Activated gamma-delta T cell (primary cell): ENCODE data around the gene SLC35B2.

ENCODE experiments used
- DNase-seq: peaks from one replicate; lab custom pipeline; 2025; lab: John Stamatoyannopoulos, UW
- total RNA-seq, 2 donors: gene quantifications; one replicate each; lab custom pipeline; 2026; lab: John Stamatoyannopoulos, UW

SLC35B2 gene, protein sequence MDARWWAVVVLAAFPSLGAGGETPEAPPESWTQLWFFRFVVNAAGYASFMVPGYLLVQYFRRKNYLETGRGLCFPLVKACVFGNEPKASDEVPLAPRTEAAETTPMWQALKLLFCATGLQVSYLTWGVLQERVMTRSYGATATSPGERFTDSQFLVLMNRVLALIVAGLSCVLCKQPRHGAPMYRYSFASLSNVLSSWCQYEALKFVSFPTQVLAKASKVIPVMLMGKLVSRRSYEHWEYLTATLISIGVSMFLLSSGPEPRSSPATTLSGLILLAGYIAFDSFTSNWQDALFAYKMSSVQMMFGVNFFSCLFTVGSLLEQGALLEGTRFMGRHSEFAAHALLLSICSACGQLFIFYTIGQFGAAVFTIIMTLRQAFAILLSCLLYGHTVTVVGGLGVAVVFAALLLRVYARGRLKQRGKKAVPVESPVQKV
- 28.6 to 35.8 reads per million in 2 donors for total RNA-seq

DNA sequence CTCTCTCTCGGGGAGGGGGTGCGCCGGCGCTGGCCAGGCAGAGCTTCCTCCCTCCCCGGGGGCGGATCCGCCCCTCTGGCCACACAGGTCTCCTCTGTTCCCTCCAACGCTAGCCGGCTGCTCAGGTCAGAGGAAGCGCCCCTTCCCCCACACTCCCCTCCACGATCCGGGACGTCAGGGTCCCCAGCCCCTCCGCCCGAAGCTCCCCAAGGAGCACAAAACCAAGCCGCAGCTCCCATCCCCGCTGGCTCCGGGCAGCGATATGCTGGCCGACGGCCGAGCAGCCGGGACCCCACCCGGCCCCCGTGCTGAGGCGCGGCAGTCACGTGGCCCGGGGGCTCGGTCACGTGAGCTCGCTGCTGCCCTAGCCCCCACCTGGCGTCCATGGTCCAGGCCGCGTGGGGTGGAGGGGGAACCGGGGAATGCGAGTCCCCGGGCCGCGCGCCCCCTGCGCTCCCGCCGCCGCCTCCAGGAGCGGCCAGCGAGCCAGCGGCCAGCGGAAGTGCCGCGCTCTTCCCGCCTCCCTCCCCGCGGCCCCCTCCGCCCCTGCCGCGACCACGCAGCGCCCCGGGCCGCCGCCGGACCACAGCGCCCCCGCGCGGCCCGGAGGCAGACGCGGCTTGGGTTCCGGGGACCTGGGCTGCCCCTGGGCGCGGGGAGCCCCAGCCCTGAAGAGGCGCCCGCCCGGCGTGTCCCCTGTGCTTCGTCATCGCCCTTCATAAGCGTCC lies at the start of gene SLC35B2:
Gene SLC35B2 (minus strand): TSS at position 504 of the 728 bp plus-strand sequence. CDS start 118 bp downstream, at position 386.
- peak; percentile 54 for DNase-seq

DNA sequence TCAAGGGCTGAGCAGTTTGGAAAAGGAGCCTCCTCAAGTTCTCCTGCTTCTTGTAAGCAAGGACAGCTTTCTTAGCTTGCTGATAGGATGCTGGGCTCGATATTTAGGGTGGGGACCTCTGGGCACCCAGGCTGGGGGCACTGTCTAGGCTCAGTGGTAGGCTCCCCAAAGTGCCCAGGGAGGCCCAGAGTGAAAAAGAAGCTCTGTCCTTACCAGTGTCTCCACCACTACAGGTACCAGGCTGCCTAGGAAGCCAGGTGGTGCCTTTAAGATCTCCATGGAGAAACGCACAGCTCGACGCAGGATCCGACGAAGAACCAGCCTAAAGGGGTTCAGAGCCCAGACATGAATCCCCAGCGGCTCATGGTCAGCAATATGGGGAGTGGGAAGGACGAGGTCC lies 49.4 kb upstream of the SLC35B2 start:
- no peak for DNase-seq

DNA sequence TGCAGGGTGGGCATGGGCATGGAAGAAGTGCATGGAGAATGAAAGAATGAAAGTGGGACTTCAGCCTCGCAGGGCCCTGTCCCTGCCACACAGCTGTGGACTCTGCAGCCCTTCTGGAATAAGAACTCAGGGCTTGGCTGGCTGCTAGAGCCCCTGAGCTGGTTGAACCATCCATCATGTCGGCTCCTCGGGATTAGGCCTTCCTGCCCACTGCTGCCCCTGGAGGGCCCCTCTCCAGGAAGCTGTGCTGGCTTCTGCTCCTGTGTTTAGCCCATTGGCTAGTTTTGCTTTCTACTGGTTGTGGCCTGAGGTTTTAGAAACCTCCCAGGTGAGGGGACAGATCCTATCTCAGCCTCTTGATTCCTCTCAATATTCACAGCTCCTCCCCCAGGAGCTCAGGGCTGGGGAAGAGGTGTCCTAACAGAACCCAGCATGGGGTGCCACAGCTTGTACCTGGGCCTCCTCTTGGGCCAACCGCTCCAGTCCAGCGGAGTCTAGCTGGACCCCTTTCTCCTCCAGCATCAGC lies 47.9 kb upstream of the SLC35B2 start:
- DNase-seq, result no peak

DNA sequence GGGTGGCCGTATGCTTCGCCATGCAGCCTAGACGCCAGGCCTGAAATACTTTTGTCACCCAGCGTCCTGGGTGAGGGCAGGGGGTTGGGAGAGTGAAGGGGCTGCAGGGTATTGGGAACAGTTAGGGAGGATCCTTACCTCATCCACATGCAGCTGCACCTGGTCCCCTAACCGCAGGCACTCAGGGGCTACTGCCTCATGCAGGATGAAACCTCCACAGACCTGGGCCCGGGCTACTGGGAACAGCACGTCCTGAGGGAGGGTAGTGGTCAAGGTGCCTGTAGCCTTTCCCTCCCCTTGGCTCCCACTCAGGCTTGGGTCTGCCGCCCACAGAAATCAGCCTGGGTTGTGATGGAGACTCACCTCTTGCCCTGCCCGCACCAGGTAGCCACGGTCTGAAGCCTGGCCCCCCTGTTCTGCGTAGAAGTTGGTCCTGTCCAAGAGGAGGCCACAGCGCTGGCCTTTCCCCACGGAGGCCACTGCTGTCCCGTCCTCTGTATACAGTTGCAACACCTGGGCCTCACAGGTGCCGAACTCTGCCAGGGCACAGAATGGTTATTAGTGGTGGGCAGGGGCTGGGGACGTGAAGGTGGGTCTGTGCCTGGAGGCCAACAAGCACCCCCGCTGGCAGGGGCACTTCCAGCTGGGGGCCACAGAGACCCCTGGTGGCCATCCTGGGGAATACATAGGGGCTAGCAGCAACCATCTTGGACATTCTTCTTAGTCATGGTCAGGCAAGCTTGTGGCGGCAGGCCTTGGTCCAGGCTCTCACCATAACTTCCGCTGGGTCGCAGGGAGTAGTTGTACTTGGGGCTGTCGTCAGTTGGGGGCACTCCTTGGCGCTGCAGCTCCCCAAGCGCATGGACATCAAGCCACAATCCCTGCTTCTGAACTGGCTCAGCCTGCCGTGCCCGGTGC lies 47.2 kb upstream of the SLC35B2 start:
- DNase-seq, result no peak

DNA sequence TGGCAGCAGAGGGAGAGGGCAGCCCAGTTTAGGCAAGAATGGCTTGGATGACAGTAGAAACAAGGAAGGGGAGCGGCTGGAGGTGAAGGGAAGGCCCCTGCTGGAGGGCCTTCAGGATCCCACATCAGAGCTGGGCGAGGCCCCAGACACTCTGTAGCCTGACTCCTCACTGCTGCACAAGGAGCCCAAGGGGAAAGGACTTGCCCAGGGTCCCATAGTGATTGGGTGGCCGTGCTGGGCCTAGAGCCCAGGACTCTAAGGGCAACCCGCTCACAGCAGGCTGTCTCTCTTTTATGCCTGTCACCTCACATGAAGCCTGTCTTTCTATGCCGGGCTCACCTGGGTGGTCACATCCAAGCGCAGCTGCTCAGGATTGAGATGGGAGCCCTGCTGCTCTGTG lies 46.5 kb upstream of the SLC35B2 start:
- no peak for DNase-seq

DNA sequence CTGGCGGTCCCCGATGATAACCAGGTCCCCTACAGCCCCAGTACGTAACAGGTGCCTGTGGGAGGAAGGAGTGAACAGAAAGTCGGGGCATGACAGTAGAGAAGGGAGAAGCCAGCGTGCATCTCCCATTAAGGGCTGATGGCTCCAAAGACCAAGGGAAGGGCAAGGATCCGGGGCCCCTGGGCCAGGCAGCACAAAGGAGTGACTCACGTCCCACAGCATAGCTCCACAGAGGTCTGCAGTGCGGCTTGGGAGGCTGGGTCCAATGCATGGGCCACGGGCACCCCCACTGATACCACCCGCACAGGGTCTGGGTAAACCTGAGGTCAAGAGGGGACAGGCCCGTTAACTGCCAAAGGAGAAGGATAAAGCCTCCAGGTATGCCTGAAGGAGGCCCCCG lies 45.5 kb upstream of the SLC35B2 start:
- no peak for DNase-seq

DNA sequence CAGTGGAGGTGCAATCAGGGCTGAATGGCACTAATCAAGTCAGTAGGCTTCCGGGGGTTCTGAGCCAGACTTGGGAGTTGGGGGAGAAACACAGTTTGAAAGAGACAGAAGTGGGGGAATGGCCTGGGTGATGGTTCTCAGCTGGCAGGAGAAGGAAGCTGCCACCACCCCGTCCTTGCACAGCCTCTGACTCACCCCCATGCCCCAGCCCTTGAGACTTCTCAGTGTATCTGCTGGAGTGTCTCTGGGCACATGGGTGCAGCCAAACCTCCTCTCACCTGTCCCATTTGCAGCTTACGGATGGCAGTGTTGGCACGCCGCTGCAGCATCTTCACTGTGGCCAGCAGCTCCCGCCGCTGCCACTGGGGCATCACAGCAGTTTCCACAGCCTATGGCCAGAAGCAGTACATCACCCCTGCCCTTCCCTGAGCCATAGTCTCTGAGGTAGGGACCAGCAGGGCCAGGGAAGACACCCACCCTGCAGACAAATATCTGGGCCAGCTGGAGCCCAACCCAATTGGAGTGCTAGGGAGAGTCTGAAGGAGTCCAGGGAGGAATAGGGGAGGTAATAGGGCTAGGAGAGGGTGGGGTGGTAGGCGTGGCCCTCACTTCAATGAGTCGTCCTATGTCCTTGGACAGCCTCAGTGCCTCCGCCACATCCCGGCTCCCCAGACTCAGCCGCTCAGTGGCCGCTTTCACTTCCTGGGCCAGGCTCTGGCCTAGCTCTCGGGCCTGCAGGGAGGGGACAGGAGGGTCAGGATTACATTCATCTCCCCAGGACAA lies 44.6 kb upstream of the SLC35B2 start:
- DNase-seq, result no peak

DNA sequence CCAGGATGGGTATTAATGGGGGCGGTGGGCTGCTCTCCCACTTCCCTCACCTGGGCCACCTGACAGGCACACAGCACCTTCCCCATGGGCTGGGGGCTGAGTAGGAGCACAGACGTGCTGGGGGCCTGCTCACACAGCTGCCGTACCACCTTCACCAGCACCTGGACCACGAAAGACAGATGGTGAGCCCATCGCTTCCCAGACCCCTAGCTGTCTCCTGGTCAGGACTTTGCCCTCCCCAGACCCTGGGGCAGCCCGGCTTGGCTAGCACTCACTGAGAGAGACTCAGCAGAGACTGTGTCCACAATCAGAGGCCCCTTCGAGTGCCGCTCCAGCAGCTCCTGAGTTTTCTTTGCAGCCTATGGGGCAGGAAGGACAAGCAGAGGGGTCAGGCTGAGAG lies 43.8 kb upstream of the SLC35B2 start:
- DNase-seq, result no peak

DNA sequence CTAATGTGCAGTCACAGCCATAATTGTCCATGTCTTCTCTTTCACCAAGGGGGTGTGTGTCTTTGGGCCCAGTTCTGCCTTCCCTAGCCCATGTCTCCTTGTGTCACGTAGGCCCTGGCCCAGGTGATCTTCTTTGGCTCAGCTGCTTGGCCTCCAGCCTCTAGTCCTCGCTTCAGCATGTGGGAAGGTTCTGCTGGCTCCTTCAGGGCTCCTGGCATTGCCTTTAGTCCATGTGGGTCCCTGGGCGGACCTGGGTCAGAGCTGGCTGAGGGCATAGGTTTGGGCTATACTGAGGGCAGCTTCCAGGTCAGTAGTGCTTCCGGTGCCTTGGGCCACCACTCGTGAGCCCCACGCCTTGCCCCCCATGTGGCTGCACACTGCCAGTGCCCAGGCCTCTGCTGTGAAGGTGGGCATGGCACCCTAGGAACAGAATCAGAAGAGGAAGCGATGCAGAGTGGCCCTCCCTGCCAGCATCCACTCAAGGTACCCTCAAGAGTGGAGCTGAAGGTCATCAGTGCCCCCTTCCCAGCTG lies 43.0 kb upstream of the SLC35B2 start:
- no peak for DNase-seq

DNA sequence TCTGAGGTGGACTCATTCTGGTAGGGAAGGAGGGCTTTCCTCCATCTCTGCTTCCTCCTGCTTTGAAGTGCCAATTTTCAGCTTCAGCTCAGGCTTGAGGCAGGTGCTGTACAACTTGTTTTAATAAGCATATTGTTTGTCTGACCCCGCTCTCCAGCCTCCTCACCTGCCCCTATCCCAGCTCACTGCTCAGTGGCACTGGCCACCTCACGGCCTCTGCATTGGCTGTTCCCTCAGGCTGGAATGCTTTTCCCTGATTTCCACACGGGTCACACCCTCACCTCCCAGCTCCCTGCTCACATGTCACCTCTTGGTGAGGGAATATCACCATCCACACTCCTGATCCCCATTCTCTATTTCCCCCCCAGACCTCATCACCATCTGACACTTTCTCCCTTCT lies 41.5 kb upstream of the SLC35B2 start:
- DNase-seq, result no peak

DNA sequence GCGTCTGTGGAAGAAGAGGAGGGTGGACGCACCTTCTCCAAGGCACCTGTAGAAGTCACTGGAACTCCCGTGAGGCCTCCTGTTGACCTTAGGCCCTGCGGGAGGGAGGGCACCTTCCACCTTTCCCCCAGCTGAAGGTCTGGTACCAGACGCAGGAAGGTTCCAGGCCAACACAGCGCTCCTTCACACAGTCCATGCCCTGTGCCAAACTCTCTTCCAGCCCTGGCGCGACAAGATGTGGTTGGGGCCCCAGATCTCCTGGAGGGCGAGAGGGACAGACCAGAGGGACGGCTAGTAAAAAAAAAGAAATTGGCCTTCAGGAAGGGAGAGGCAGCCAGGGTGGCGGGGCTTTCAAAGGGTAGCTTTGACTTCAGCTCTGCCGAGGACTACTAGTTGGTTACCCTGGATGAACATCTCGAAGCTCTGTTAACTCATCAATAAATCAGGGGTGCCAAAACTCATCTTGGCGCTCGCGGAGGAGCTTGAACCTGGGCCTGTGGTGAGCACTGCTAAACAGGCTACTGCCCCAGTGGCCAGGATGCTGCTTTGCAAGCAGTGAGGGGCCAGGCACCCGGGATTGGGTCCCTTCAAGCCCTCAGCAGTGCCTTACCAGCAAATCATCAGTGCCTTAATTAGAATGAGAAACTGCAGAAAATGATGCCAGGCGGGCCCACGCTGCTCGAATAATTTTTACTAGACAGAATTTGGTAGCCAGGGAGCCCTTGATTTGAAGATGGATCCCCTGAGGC lies 40.9 kb upstream of the SLC35B2 start:
- DNase-seq, result no peak

DNA sequence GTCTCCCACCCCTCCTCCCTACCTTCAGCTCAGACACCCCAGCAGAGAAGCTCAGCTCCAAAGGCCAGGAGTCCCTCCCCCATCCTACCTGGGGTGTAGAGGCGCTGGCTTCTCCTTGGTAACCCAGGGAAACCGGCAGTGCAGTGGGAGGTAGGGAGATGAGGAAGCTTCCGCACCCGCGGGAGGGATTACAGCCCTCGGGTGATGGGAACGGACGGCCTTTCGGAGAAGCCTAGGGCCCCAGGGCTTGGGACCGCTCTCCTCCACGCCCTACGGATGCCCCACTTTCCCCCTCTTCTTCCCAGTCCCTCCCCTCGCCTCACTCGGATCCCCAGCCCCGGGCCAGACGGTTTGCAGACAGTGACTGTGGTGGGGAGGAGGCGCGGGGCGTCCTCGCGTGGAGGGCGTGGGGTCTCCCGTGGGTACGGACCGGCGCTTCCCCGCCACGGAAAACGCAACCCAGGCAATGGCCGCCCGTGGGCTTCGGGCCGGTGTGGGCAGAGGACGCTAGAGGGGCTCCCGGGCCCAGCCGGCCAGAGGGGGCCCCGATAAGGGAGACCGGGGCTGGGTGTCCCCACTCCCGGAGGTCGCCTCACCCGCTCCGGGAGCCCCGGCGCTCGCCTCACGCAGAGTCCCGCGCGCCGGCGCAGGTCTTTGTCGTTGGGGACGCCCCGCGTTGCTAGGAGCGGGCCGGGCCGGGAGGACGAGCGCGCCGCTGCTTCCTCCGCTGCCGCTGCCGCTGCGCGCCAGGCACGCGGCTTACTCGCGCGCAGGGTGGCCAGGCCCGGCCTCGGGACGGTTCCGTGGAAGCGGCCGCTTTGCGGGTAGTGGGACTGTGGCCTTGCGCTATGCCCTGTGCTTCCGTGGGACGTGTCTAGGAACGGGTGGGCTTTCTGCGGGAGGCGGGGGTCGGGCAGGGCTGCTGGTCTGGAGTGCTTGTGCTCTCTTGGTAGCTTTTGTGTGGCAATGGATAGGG lies 40.0 kb upstream of the SLC35B2 start:
- no peak for DNase-seq

DNA sequence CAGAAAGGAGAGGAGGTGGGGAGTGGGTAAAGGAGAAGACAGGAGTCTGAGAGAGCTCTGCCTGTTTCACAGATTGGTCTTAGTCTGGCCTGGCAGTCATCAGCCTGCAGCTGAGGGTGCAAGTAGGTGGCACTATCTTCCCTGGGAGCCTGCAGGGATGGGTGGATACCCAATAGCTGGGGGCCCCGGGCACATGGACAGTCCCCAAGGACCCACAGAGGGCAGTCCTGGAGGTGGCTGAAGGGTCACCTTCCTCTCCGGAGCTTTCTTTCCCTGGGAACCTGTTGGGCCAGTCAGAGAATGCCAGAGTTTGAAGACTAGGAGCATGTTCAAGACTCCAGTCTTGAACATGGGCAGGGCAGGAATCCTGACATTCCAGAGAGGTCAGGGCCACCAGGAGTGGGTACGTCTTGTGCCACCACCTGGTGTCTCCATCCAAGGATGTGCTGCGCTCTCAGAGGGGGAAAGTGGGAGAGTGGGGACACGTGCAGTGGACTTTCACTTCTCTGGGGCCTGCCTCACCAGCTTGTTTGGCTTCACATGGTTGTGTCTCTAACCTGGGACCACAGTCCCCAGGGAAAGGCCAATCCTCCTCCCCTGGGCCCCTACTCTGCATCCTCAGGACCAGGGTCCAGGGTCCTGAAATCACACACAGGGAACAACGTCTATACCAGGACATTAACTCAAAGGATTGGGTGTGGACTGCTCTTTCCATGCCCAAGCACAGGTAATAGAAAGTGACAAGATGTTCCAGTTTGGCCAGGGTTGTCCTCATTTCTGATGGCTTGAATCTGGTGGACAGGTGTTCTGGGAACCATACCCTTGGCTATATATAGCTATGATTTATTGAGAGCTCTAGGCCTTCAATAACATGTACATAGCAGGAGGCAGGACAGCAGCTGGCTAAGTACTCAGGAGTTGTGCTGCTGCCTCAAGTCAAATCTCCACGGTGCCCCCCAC lies 37.8 kb upstream of the SLC35B2 start:
- DNase-seq, result no peak

DNA sequence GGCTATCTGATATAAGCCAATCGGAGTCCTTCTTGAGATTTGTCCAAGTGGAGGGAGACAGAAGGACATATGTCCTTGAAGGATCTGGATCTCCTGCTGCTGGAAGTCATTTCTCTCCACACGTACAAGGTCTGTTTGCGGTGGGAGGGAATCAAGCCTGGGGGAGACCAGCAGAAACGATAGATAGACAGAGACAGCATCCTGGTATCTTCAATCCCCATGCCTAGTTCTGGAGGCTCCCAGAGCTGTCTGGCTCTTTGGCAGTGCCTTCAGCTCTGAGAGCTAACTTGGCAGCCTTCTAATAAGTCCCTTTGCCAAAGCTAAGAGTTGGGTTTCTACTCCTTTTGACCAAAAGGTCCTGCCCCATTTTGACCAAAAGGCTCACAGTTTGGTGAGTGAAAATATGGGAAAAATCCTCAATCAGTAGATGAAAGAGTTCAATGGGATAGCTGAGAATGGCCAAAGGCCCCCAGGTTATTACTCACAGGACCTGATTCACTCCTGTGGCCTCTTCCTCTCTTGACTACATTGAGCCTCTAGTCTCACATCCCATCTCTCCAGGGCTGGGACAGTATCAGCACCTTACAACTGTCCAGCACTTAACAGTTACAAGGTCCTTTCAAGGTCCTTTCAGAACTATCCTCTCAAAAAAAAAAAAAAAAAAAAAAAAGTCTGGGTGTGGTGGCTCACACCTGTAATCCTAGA lies 35.5 kb upstream of the SLC35B2 start:
- DNase-seq, result no peak

DNA sequence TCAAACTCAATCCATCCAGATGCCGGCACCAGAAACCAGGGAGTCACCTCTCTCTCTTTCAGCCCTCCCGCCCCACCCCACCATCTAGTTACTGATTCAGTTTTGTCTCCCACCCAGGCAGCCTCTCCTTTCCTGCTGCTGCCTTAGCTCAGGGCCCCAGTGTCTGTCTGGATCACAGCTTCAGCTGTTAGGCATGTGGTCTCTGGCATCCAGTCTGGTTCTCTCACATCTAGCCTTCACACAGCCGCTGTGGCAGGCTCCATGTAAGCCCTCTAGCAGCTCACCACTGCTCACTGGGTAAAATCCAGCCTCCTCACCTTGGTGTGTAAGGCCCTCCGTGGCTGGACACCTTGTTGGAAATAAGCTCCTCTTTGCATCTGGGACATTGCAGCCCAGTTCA lies 34.5 kb upstream of the SLC35B2 start:
- DNase-seq, result no peak

DNA sequence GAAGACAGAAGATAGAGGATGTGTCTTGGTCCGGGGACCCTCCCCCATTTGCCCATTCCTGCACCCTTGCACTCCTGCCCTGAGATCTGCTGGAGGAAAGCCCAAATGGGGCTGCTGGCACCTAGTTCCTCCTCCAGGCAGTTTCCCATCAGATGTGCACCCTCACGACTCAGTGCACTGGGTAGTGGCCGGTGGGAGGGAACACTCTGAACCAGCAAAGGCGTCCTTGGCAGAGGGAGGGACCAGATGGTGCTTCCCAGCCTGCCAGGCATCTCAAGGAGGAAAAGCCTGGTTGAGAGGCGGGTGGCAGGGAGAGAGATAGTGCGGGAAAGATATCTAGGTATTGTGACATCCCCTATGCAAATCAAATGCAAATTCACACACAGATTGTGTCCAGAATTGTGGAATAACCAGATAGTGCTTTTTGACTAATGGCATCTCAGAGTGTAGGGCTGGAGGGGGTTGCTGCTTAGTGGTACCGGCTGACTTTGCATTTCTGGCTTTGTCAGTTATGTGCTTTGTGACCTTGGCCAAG lies 32.5 kb upstream of the SLC35B2 start:
- DNase-seq, result no peak

DNA sequence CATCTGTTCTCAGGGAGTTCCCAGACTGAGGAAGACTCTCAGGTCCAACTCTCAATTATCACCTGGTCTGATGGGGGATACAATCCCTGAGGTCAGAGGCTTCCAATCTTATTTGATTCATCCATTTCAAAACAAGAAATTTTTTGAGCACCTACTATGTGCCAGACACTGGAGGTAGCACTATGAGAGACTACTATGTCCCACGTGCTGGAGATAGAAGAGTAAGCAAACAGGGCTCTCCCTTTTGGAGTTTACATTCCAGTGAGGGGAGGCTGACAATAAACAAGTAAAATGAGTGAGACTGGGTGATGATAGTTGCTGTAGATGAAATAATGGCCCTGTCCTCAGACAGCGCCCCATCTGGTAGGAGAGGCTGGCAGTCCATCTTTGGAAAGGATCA lies 29.4 kb upstream of the SLC35B2 start:
- DNase-seq, result no peak
